ENCODE data around the gene GALNT17.
"Not testable (repeated sequence)": the region's sequence is repeated elsewhere in the genome, so short reads cannot be mapped to it uniquely, and the experiment has no call there.

GALNT17 gene

GRCh38 chr7:71198391-71198790 is 66.4 kb downstream of the GALNT17 start:
- no peak for ATAC-seq
- Mint-ChIP-seq H3K27me3 (no peaks in the 10 kb centered on the region), H3K4me1 (no peaks in the 10 kb centered on the region), H3K36me3 (ENCODE audit: low read depth) (no peaks in the 10 kb centered on the region), H3K9me3 (peaks cover 26% of the 10 kb centered on the region), H3K4me3 (no peak overlapping the region), H3K27ac (no peak overlapping the region)
- no peak for DNase-seq

DNA sequence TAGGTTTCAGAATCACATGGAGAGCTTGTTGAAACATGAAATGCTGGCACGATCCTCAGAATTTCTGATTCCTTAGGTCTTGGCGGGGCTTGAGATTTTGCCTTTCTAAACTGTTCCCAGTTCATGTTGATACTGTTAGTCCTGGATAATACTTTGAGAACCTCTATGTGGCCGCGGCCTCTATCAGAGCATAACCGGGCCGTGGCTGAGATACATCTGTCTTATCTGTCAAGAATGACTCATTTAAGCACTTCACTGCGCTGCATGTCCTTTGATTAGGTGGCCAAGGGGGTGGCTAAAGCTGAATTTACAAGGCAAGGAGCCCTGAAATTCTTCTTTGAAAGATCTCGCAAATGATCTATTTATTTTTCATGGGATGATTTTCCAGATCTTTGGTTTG is 66.9 kb downstream of the GALNT17 start:
- no peaks in the 10 kb centered on the region for H3K4me1 Mint-ChIP-seq
- no peak overlapping the region for H3K27ac Mint-ChIP-seq
- H3K9me3 Mint-ChIP-seq, result peaks cover 31% of the 10 kb centered on the region
- DNase-seq (no peak), ATAC-seq (no peak)
- no peaks in the 10 kb centered on the region for H3K27me3 Mint-ChIP-seq
- no peak overlapping the region for H3K4me3 Mint-ChIP-seq
- H3K36me3 Mint-ChIP-seq (ENCODE audit: low read depth), result no peaks in the 10 kb centered on the region

- H3K9me3 Mint-ChIP-seq, result peaks cover 11% of the 10 kb centered on the region
- H3K4me3 Mint-ChIP-seq, result no peak overlapping the region
- no peaks in the 10 kb centered on the region for H3K4me1 Mint-ChIP-seq
- no peak overlapping the region for H3K27ac Mint-ChIP-seq
- DNase-seq (no peak), ATAC-seq (no peak)
- H3K36me3 Mint-ChIP-seq (ENCODE audit: low read depth), result no peaks in the 10 kb centered on the region
- H3K27me3 Mint-ChIP-seq, result no peaks in the 10 kb centered on the region
These were observed 74.2 kb downstream of the GALNT17 start for GRCh38 chr7:71206184-71206583.

DNA sequence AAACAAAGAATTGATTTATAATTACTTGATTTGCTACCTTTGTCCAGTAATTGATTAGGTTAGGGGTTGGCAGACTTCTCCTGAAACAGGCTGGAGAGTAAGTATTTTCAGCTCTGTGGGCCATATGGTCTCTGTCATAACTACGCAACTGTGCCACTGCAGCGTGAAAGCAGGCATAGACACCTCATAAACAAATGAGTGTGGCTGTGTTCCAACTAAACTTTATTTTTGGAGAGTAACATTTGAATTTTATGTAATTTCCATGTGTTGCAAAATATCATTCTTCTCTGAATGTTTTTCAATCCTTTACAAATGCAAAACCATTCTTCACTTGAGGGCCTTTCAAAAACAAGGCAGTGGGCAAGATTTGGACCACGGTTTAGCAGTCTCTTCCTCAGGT is 76.9 kb downstream of the GALNT17 start:
- Mint-ChIP-seq H3K9me3 (peaks cover 7% of the 10 kb centered on the region), H3K27ac (no peak overlapping the region), H3K4me3 (no peak overlapping the region), H3K27me3 (no peaks in the 10 kb centered on the region), H3K4me1 (no peaks in the 10 kb centered on the region), H3K36me3 (ENCODE audit: low read depth) (no peaks in the 10 kb centered on the region)
- ATAC-seq (no peak), DNase-seq (no peak)

- H3K9me3 Mint-ChIP-seq; H3K4me3 Mint-ChIP-seq; H3K27me3 Mint-ChIP-seq; H3K4me1 Mint-ChIP-seq; DNase-seq; H3K27ac Mint-ChIP-seq; ATAC-seq; H3K36me3 Mint-ChIP-seq (ENCODE audit: low read depth): not testable (repeated sequence)
These were observed 77.5 kb downstream of the GALNT17 start for GRCh38 chr7:71209484-71209883.

GRCh38 chr7:71210220-71210619 is 78.3 kb downstream of the GALNT17 start:
- Mint-ChIP-seq H3K27ac (no peak overlapping the region), H3K4me3 (no peak overlapping the region), H3K4me1 (no peaks in the 10 kb centered on the region), H3K36me3 (ENCODE audit: low read depth) (no peaks in the 10 kb centered on the region), H3K27me3 (no peaks in the 10 kb centered on the region), H3K9me3 (peaks cover 11% of the 10 kb centered on the region)
- no peak for DNase-seq
- no peak for ATAC-seq

DNA sequence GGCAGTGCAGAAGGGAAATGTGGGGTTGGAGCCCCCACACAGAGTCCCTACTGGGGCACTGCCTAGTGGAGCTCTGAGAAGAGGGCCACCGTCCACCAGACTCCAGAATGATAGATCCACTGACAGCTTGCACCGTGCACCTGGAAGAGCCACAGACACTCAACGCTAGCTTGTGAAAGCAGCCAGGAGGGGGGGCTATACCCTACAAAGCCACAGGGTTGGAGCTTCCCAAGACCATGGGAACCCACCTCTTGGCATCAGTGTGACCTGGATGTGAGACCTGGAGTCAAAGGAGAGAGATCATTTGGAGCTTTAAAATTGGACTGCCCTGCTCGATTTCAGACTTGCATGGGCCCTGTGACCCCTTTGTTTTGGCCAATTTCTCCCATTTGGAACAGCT is 80.5 kb downstream of the GALNT17 start:
- not testable (repeated sequence) for H3K27ac Mint-ChIP-seq; H3K27me3 Mint-ChIP-seq; H3K4me3 Mint-ChIP-seq; ATAC-seq; H3K36me3 Mint-ChIP-seq (ENCODE audit: low read depth); H3K4me1 Mint-ChIP-seq; DNase-seq
- peaks cover 17% of the 10 kb centered on the region for H3K9me3 Mint-ChIP-seq

DNA sequence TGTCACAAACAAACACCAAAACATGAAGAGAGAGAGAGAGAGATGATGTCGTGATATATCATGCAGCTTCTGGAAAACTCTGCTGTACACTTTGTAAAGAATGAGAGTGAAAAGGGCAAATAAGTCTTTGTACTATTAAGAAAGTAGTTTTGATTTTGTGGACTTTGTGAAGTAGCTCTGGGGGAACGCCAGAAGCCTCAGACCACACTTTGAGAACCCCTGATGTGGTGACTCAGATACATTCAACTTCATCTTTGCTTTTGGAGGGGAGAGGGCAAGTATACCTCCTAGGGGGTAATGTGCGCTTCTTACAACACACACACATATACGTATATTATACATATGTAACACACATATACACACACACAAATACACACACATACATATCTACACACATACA is 84.3 kb downstream of the GALNT17 start:
- Mint-ChIP-seq H3K27me3 (no peaks in the 10 kb centered on the region), H3K27ac (no peak overlapping the region), H3K9me3 (peaks cover 33% of the 10 kb centered on the region), H3K4me1 (no peaks in the 10 kb centered on the region), H3K4me3 (no peak overlapping the region), H3K36me3 (ENCODE audit: low read depth) (peaks cover under 1% of the 10 kb centered on the region)
- DNase-seq, result no peak
- ATAC-seq, result no peak

DNA sequence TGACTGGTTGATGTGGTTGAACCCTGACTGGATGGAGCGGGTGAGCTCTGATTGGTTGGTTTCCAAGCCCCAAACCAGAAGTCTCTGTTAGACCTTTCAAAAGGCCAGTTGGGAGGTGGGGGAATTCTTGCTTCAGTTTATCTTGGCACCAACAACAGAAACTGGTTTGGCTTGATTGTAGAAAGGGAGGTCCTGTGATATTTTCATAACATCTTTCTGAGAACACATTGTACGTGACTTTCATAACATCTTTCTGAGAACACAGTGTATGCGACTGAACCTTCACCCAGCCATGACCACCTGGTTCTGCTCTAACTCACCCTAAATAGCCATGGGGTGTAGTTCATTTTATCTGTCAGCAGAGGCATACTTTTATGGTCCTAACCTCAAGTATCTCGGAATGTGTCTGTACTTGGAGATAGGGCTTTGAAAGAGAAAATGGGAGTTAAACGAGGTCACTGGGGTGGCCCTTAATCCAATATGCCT is 88.3 kb downstream of the GALNT17 start:
- Mint-ChIP-seq H3K9me3 (peaks cover 35% of the 10 kb centered on the region), H3K36me3 (ENCODE audit: low read depth) (peaks cover 4% of the 10 kb centered on the region), H3K27ac (no peak overlapping the region), H3K27me3 (no peaks in the 10 kb centered on the region), H3K4me3 (no peak overlapping the region), H3K4me1 (no peaks in the 10 kb centered on the region)
- ATAC-seq, result no peak
- DNase-seq, result no peak

GRCh38 chr7:71221049-71221448 is 89.1 kb downstream of the GALNT17 start:
- no peak overlapping the region for H3K4me3 Mint-ChIP-seq
- H3K27ac Mint-ChIP-seq, result no peak overlapping the region
- peaks cover 4% of the 10 kb centered on the region for H3K36me3 Mint-ChIP-seq (ENCODE audit: low read depth)
- H3K27me3 Mint-ChIP-seq, result no peaks in the 10 kb centered on the region
- peaks cover 33% of the 10 kb centered on the region for H3K9me3 Mint-ChIP-seq
- DNase-seq (no peak), ATAC-seq (no peak)
- no peaks in the 10 kb centered on the region for H3K4me1 Mint-ChIP-seq

DNA sequence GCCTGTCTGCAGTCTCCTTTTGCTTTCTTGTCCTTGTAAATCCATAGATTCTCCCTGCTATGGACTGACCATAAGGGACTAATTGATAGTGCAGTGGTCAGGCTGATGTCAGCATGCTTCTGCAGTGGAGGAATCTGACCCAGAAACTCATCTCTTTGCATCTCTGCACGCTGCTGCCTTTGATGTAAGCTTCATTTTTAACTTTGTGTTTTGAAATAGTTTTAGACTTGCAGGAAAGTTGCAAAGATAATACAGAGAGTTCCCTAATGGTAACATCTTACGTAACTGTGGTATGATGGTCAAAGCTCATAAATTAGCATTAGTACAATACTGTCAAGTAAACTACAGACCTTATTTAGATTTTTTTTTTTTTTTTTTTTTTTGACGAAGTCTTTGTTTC is 89.6 kb downstream of the GALNT17 start:
- ATAC-seq (no peak), DNase-seq (no peak)
- Mint-ChIP-seq H3K27me3 (no peaks in the 10 kb centered on the region), H3K4me1 (no peaks in the 10 kb centered on the region), H3K4me3 (no peak overlapping the region), H3K36me3 (ENCODE audit: low read depth) (peaks cover 4% of the 10 kb centered on the region), H3K27ac (no peak overlapping the region), H3K9me3 (peaks cover 31% of the 10 kb centered on the region)

DNA sequence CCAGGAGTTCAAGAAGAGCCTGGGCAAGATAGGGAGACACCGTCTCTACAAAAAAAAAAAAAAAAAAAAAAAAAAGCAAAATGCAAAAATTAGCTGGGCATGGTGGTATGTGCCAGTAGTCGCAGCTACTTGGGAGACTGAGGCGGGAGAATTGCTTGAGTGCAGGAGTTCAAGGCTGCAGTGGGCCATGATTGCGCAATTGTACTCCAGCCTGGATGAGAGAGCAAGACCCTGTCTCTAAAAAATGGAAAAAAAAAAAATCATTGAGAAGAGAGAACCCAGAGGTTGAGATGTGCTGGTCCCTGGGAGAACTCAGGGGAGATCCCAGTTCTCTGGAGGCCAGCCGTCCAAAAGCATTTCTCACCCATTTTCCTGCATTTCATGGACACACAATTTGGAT is 95.2 kb downstream of the GALNT17 start:
- no peak for DNase-seq
- Mint-ChIP-seq H3K9me3 (peaks cover 29% of the 10 kb centered on the region), H3K4me1 (no peaks in the 10 kb centered on the region), H3K4me3 (no peak overlapping the region), H3K27ac (no peak overlapping the region), H3K27me3 (no peaks in the 10 kb centered on the region), H3K36me3 (ENCODE audit: low read depth) (no peaks in the 10 kb centered on the region)
- no peak for ATAC-seq

GRCh38 chr7:71229148-71229547 is 97.2 kb downstream of the GALNT17 start:
- DNase-seq (no peak), ATAC-seq (no peak)
- no peak overlapping the region for H3K27ac Mint-ChIP-seq
- H3K36me3 Mint-ChIP-seq (ENCODE audit: low read depth), result no peaks in the 10 kb centered on the region
- peaks cover 28% of the 10 kb centered on the region for H3K9me3 Mint-ChIP-seq
- H3K27me3 Mint-ChIP-seq, result no peaks in the 10 kb centered on the region
- H3K4me1 Mint-ChIP-seq, result no peaks in the 10 kb centered on the region
- H3K4me3 Mint-ChIP-seq, result no peak overlapping the region

GRCh38 chr7:71229699-71230098 is 97.8 kb downstream of the GALNT17 start:
- Mint-ChIP-seq H3K4me3 (no peak overlapping the region), H3K9me3 (peaks cover 28% of the 10 kb centered on the region), H3K27me3 (no peaks in the 10 kb centered on the region), H3K36me3 (ENCODE audit: low read depth) (no peaks in the 10 kb centered on the region), H3K4me1 (no peaks in the 10 kb centered on the region), H3K27ac (no peak overlapping the region)
- DNase-seq, result no peak
- no peak for ATAC-seq

- Mint-ChIP-seq H3K36me3 (ENCODE audit: low read depth) (no peaks in the 10 kb centered on the region), H3K4me1 (no peaks in the 10 kb centered on the region), H3K27me3 (no peaks in the 10 kb centered on the region), H3K9me3 (peaks cover 17% of the 10 kb centered on the region), H3K4me3 (no peak overlapping the region), H3K27ac (no peak overlapping the region)
- no peak for DNase-seq
- no peak for ATAC-seq
These were observed 103.3 kb downstream of the GALNT17 start for GRCh38 chr7:71235253-71235652.

Measured in activated naive CD8-positive, alpha-beta T cell treated with anti-CD3 and anti-CD28 coated beads, Interleukin-2, amount 50 U/mL, for 24 hours (primary cell).